NCI-H1436 treated with DMSO at 0.1 percent for 48 hours (cell line): ENCODE data around the gene XPOT.

Experiments
- DNase-seq: peaks from one replicate; lab custom pipeline; 2025; lab: John Stamatoyannopoulos, UW

XPOT gene

GRCh38 chr12:64469455-64470142 is 65.4 kb downstream of the XPOT start:
- DNase-seq, result no peak

- no peak for DNase-seq
Measured at GRCh38 chr12:64470495-64470894, 66.3 kb downstream of the XPOT start.

GRCh38 chr12:64473176-64473575 is 69.0 kb downstream of the XPOT start:
- DNase-seq, result no peak

- no peak for DNase-seq
Measured at GRCh38 chr12:64475518-64475917, 71.3 kb downstream of the XPOT start.

GRCh38 chr12:64476844-64477243 is 72.7 kb downstream of the XPOT start:
- no peak for DNase-seq

- DNase-seq, result no peak
Measured at GRCh38 chr12:64478661-64479060, 74.5 kb downstream of the XPOT start.

GRCh38 chr12:64480148-64480547 is 76.0 kb downstream of the XPOT start:
- DNase-seq, result no peak

GRCh38 chr12:64486657-64487056 is 82.5 kb downstream of the XPOT start:
- no peak for DNase-seq

GRCh38 chr12:64491718-64492117 is 87.5 kb downstream of the XPOT start:
- DNase-seq, result no peak

- no peak for DNase-seq
Measured at GRCh38 chr12:64493513-64493912, 89.3 kb downstream of the XPOT start.

- no peak for DNase-seq
Measured at GRCh38 chr12:64494998-64495729, 91.0 kb downstream of the XPOT start.

- no peak for DNase-seq
Measured at GRCh38 chr12:64496839-64497400, 92.7 kb downstream of the XPOT start.

- DNase-seq, result no peak
Measured at GRCh38 chr12:64497484-64497883, 93.3 kb downstream of the XPOT start.

GRCh38 chr12:64497903-64498302 is 93.7 kb downstream of the XPOT start:
- DNase-seq, result no peak

GRCh38 chr12:64500394-64500793 is 96.2 kb downstream of the XPOT start:
- no peak for DNase-seq
